PC-3 (cell line): ENCODE results near the gene OLIG2. TPM values are rescaled to one million over a fixed set of nuclear protein-coding genes. Genes with fewer than 3 reads are reported as not detected.

Experiments used
- ATAC-seq: fragments of 200-7000 bp; cut with Tn5 transposase; 2 replicates; pipeline ENCODE4 v1.9.1; 2020; ENCODE audit warnings: mild to moderate bottlenecking, moderate library complexity
- BruUV-seq: library from RNA; stranded (reverse); fragments of 400-500 nt; replicated peaks from 2 replicates; lab custom pipeline; 2021; lab: Mats Ljungman, UMichigan
- CTCF ChIA-PET: fragments of 300-600 bp; sonication (Branson Sonifier 250); formaldehyde crosslinking; loops from one replicate; lab custom pipeline; 2022; ENCODE audit warnings: antibody characterized with exemption; lab: Charles Lee
- POLR2A ChIA-PET: fragments of 300-600 bp; sonication (Branson Sonifier 250); formaldehyde crosslinking; loops from one replicate; lab custom pipeline; 2022; ENCODE audit warnings: antibody characterized with exemption; ENCODE audit not compliant: unreplicated experiment; lab: Charles Lee
- DNase-seq: peaks from one replicate; pipeline ENCODE4 v3.0.0-alpha.2; 2015
- H2AFZ ChIP-seq: fragments of 300-600 bp; sonication (generic); 2 replicates; pipeline ENCODE4 v1.6.0; 2016; ENCODE audit warnings: antibody characterized with exemption, low read length
- H3F3A ChIP-seq: fragments of 300-600 bp; sonication (generic); one replicate; pipeline ENCODE4 v1.6.0; 2017; ENCODE audit warnings: antibody characterized with exemption, low read length, control low read depth, mild to moderate bottlenecking; ENCODE audit not compliant: unreplicated experiment
- H3K27ac ChIP-seq: fragments of 300-600 bp; sonication (generic); 2 replicates; pipeline ENCODE4 v1.5.1; 2016; ENCODE audit warnings: mild to moderate bottlenecking, low read length
- H3K27me3 ChIP-seq: fragments of 300-600 bp; sonication (generic); 2 replicates; pipeline ENCODE4 v1.6.1; 2016; ENCODE audit warnings: low read length, mixed read lengths
- H3K36me3 ChIP-seq: fragments of 300-600 bp; sonication (generic); 2 replicates; pipeline ENCODE4 v1.6.1; 2016; ENCODE audit warnings: low read depth, mixed run types, low read length, mixed read lengths
- H3K4me1 ChIP-seq: fragments of 300-600 bp; sonication (generic); 2 replicates; pipeline ENCODE4 v1.5.1; 2016; ENCODE audit warnings: low read length; ENCODE audit not compliant: insufficient read depth
- H3K4me2 ChIP-seq: fragments of 300-600 bp; sonication (generic); 2 replicates; pipeline ENCODE4 v1.6.0; 2016; ENCODE audit warnings: low read length
- H3K4me3 ChIP-seq: fragments of 300-600 bp; sonication (generic); 2 replicates; pipeline ENCODE4 v1.5.1; 2016; ENCODE audit warnings: mild to moderate bottlenecking, low read length, mixed read lengths
- H3K79me2 ChIP-seq: fragments of 300-600 bp; sonication (generic); 2 replicates; pipeline ENCODE4 v1.6.1; 2017; ENCODE audit warnings: low read length, mixed read lengths
- H3K9ac ChIP-seq: fragments of 300-600 bp; sonication (generic); 2 replicates; pipeline ENCODE4 v1.6.0; 2016; ENCODE audit warnings: mild to moderate bottlenecking, low read length
- H3K9me2 ChIP-seq: fragments of 300-600 bp; sonication (generic); replicated peaks from 2 replicates; pipeline ENCODE4 v1.6.1; 2016; ENCODE audit warnings: mixed run types, low read length, mixed read lengths
- H3K9me3 ChIP-seq: fragments of 300-600 bp; sonication (generic); 2 replicates; pipeline ENCODE4 v1.6.1; 2016; ENCODE audit warnings: low read length, mixed read lengths
- H4K20me1 ChIP-seq: fragments of 300-600 bp; sonication (generic); 2 replicates; pipeline ENCODE4 v1.6.1; 2016; ENCODE audit warnings: low read length, mixed read lengths
- CTCF ChIP-seq: fragments of 300-600 bp; sonication (generic); conservative IDR thresholded peaks from 2 replicates; pipeline ENCODE4 v1.5.1; 2017; ENCODE audit warnings: antibody characterized with exemption, low read depth, mild to moderate bottlenecking, low read length
- EZH2 ChIP-seq: fragments of 300-600 bp; sonication (generic); IDR thresholded peaks from one replicate; pipeline ENCODE4 v1.6.1; 2017; ENCODE audit warnings: antibody characterized with exemption, mild to moderate bottlenecking, low read length; ENCODE audit not compliant: unreplicated experiment
- EZH2phosphoT487 ChIP-seq: fragments of 300-600 bp; sonication (generic); IDR thresholded peaks from 2 replicates; pipeline ENCODE4 v1.6.1; 2018; ENCODE audit warnings: mild to moderate bottlenecking, antibody characterized with exemption, low read length, borderline replicate concordance
- intact Hi-C: fragments of 100-400 bp; cut with micrococcal nuclease; formaldehyde crosslinking; loops from 2 replicates; pipeline ENCODE4 v1.9.0; 2023
- total RNA-seq: library from RNA; depleted of rRNA; stranded (reverse); fragments of >200 nt; gene quantifications from 2 replicates; pipeline ENCODE4 v1.2.3, GENCODE V29; 2014

Gene OLIG2
- total RNA-seq, 1 experiment from 2014 or later = not detected

- ChIA-PET POLR2A (no interaction called here), CTCF (no interaction called here)
- Histone ChIP-seq H3K4me3 (no peak overlapping the region), H3K79me2 (no peaks in the 10 kb centered on the region), H3K27me3 (peaks cover 77% of the 10 kb centered on the region), H3K9me3 (no peaks in the 10 kb centered on the region), H3K9me2 (no peaks in the 10 kb centered on the region), H4K20me1 (no peaks in the 10 kb centered on the region), H3F3A (no peaks in the 10 kb centered on the region), H3K4me2 (no peak overlapping the region), H3K36me3 (no peaks in the 10 kb centered on the region), H2AFZ (no peak overlapping the region), H3K27ac (no peak overlapping the region), H3K4me1 (no peaks in the 10 kb centered on the region), H3K9ac (no peak overlapping the region)
- DNase-seq (no peak), ATAC-seq (no peak)
- no peak for TF ChIP-seq EZH2phosphoT487
- no peak for TF ChIP-seq EZH2
- no peak for TF ChIP-seq CTCF
- intact Hi-C loops = no loop called here
- BruUV-seq = no TSS peak
Measured at GRCh38 chr21:32979598-32980268, 46.0 kb upstream of the OLIG2 start.

DNA sequence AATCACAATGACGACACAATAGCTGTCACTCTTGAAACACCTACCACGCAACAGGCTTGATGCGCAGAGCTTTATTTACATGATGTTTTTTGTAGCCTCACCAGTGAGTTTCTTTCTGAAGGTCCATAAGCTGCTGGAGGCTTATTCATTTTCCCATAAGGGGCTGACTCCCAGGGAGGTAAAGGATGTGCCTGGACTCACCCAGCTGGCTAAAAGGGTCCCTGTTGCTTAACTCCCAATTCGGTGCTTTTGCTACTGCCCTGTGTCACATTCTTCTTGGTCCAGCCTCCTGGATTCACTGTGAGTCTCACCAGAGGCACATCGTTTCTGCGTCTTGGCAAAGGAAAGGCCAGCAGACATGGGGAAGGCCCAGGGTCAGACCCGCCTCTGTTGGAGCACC is 44.6 kb upstream of the OLIG2 start:
- POLR2A ChIA-PET = no interaction called here
- Histone ChIP-seq H3K9me2 (no peaks in the 10 kb centered on the region), H3K9me3 (no peaks in the 10 kb centered on the region), H3K36me3 (no peaks in the 10 kb centered on the region), H2AFZ (no peak overlapping the region), H3K4me3 (no peak overlapping the region), H3K9ac (no peak overlapping the region), H3K27ac (no peak overlapping the region), H3K4me1 (no peaks in the 10 kb centered on the region), H3K4me2 (no peak overlapping the region), H3K27me3 (peaks cover 78% of the 10 kb centered on the region), H3K79me2 (no peaks in the 10 kb centered on the region), H3F3A (no peaks in the 10 kb centered on the region), H4K20me1 (no peaks in the 10 kb centered on the region)
- intact Hi-C loops = no loop called here
- TF ChIP-seq CTCF (no peak), EZH2phosphoT487 (no peak), EZH2 (no peak)
- ATAC-seq (no peak), DNase-seq (no peak)
- no TSS peak for BruUV-seq
- CTCF ChIA-PET = no interaction called here

DNA sequence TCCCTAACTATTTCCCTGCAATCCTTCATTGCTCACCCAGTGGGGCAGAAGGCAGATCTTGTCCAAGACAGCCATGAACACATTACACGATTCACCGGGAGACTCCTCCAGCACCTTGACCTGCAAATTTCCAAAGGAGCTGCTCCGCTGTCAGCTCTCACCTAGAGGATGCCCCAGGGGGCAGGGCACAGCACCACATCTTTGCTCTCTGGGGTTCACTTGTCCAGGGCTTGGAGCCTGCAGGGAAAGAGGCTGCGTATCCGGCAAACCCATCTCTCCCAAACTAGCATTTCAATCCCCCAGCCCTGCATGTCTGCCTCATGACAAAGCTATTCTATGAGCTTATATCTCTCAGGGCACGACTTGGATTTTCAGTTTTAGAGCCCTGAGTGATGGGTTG is 35.1 kb upstream of the OLIG2 start:
- no peaks in the 10 kb centered on the region for H3K4me1 ChIP-seq
- peaks cover 75% of the 10 kb centered on the region for H3K27me3 ChIP-seq
- no peaks in the 10 kb centered on the region for H3K9me2 ChIP-seq
- DNase-seq (no peak), ATAC-seq (no peak)
- TF ChIP-seq CTCF (no peak), EZH2phosphoT487 (no peak)
- H3K9me3 ChIP-seq = no peaks in the 10 kb centered on the region
- intact Hi-C loops = no loop called here
- no peak overlapping the region for H3K27ac ChIP-seq
- H3K79me2 ChIP-seq = no peaks in the 10 kb centered on the region
- H3K4me2 ChIP-seq = no peak overlapping the region
- POLR2A ChIA-PET = no interaction called here
- no peak overlapping the region for H2AFZ ChIP-seq
- H3K9ac ChIP-seq = no peak overlapping the region
- no peaks in the 10 kb centered on the region for H3K36me3 ChIP-seq
- H3K4me3 ChIP-seq = no peak overlapping the region
- CTCF ChIA-PET = no interaction called here
- BruUV-seq = no TSS peak
- no peaks in the 10 kb centered on the region for H4K20me1 ChIP-seq
- H3F3A ChIP-seq = no peaks in the 10 kb centered on the region
